ENCODE results near the gene SRI. TPM values are rescaled to one million over a fixed set of nuclear protein-coding genes. Genes with fewer than 3 reads are reported as not detected.
A peak's percentile ranks its signal among the peaks of the same experiment; 100 is the strongest.
"Not testable (repeated sequence)": the region's sequence is repeated elsewhere in the genome, so short reads cannot be mapped to it uniquely, and the experiment has no call there.

Gene SRI
- total RNA-seq (100 to 1,000 TPM; 172 to 175 TPM), polyA plus RNA-seq (ENCODE audit: insufficient read length in 2 of 2) (100 to 1,000 TPM; 286 to 320 TPM)
- long read RNA-seq, donor 1, transcript SRI-201 (8 exons, 2,010 nt) = major isoform, 151 of 371 reads
- long read RNA-seq, donor 1, transcript SRI-207 (6 exons, 1,024 nt) = minor isoform, 7 of 371 reads
- long read RNA-seq, donor 1, transcript SRI-206 (4 exons, 903 nt) = minor isoform, 68 of 371 reads
- long read RNA-seq, donor 1, partial matches to known transcripts = 137 of 371 reads
- long read RNA-seq, donor 1, other reads (novel, unspliced or antisense) = 8 of 371 reads
- long read RNA-seq, donor 2, transcript SRI-206 (4 exons, 903 nt) = minor isoform, 26 of 183 reads
- long read RNA-seq, donor 2, transcript SRI-201 (8 exons, 2,010 nt) = major isoform, 108 of 183 reads
- long read RNA-seq, donor 2, partial matches to known transcripts = 44 of 183 reads
- long read RNA-seq, donor 2, other reads (novel, unspliced or antisense) = 0 of 183 reads
- long read RNA-seq, donor 3, transcript SRI-201 (8 exons, 2,010 nt) = major isoform, 91 of 161 reads
- long read RNA-seq, donor 3, transcript SRI-206 (4 exons, 903 nt) = minor isoform, 36 of 161 reads
- long read RNA-seq, donor 3, partial matches to known transcripts = 31 of 161 reads
- long read RNA-seq, donor 3, other reads (novel, unspliced or antisense) = 0 of 161 reads
- long read RNA-seq, donor 4, transcript SRI-206 (4 exons, 903 nt) = minor isoform, 66 of 349 reads
- long read RNA-seq, donor 4, transcript SRI-201 (8 exons, 2,010 nt) = major isoform, 116 of 349 reads
- long read RNA-seq, donor 4, transcript SRI-207 (6 exons, 1,024 nt) = minor isoform, 13 of 349 reads
- long read RNA-seq, donor 4, partial matches to known transcripts = 153 of 349 reads
- long read RNA-seq, donor 4, other reads (novel, unspliced or antisense) = 0 of 349 reads

- peak within 1 kb of the TSS; percentile 85 for H3K4me3 ChIP-seq (ENCODE audit: low read depth, low read length)
- H3K27ac ChIP-seq (ENCODE audit: low read depth, low read length) = peak within 1 kb of the TSS; percentile 97
- H3K36me3 ChIP-seq (ENCODE audit: control insufficient read depth, insufficient read depth, low read length) = peaks cover 8% of the 10 kb centered on the region
- H3K9me3 ChIP-seq (ENCODE audit: control insufficient read depth, insufficient read depth, low read length) = no peaks in the 10 kb centered on the region
- WGBS (ENCODE audit: insufficient coverage) = under 1% methylated on average over 71 of the region's 75 CpGs
- peaks cover 6% of the 10 kb centered on the region for H3K4me1 ChIP-seq (ENCODE audit: control insufficient read depth, insufficient read depth, low read length)
- no peaks in the 10 kb centered on the region for H3K27me3 ChIP-seq (ENCODE audit: control insufficient read depth, insufficient read depth, low read length)
- peak; percentile 60 to 95 (median 82) for DNase-seq (ENCODE audit: low read depth in 4 of 6, low spot score in 6 of 6)
These were observed at the start of gene SRI for GRCh38 chr7:88219781-88220747. TSS of gene SRI (minus strand) at chr7:88220038. CDS start at chr7:88220026, 12 bp downstream.

- 76% methylated on average over 2 of the region's 3 CpGs for WGBS (ENCODE audit: insufficient coverage)
- Histone ChIP-seq H3K27me3 (ENCODE audit: control insufficient read depth, insufficient read depth, low read length) (no peaks in the 10 kb centered on the region), H3K4me3 (ENCODE audit: low read depth, low read length) (no peak overlapping the region), H3K36me3 (ENCODE audit: control insufficient read depth, insufficient read depth, low read length) (no peaks in the 10 kb centered on the region), H3K27ac (ENCODE audit: low read depth, low read length) (no peak overlapping the region), H3K9me3 (ENCODE audit: control insufficient read depth, insufficient read depth, low read length) (no peaks in the 10 kb centered on the region), H3K4me1 (ENCODE audit: control insufficient read depth, insufficient read depth, low read length) (no peaks in the 10 kb centered on the region)
- no peak for DNase-seq (ENCODE audit: low read depth in 4 of 6, low spot score in 6 of 6)
These were observed 49.7 kb upstream of the SRI start for GRCh38 chr7:88269586-88269985.

- Histone ChIP-seq H3K27me3 (ENCODE audit: control insufficient read depth, insufficient read depth, low read length) (no peaks in the 10 kb centered on the region), H3K4me3 (ENCODE audit: low read depth, low read length) (no peak overlapping the region), H3K4me1 (ENCODE audit: control insufficient read depth, insufficient read depth, low read length) (no peaks in the 10 kb centered on the region), H3K27ac (ENCODE audit: low read depth, low read length) (no peak overlapping the region), H3K9me3 (ENCODE audit: control insufficient read depth, insufficient read depth, low read length) (no peaks in the 10 kb centered on the region), H3K36me3 (ENCODE audit: control insufficient read depth, insufficient read depth, low read length) (no peaks in the 10 kb centered on the region)
- 86% methylated on average over 2 of the region's 2 CpGs for WGBS (ENCODE audit: insufficient coverage)
- no peak for DNase-seq (ENCODE audit: low read depth in 4 of 6, low spot score in 6 of 6)
These were observed 49.0 kb upstream of the SRI start for GRCh38 chr7:88268858-88269257.

- H3K4me3 ChIP-seq (ENCODE audit: low read depth, low read length) = no peak overlapping the region
- DNase-seq (ENCODE audit: low read depth in 4 of 6, low spot score in 6 of 6) = no peak
- no peaks in the 10 kb centered on the region for H3K9me3 ChIP-seq (ENCODE audit: control insufficient read depth, insufficient read depth, low read length)
- no peaks in the 10 kb centered on the region for H3K36me3 ChIP-seq (ENCODE audit: control insufficient read depth, insufficient read depth, low read length)
- no peak overlapping the region for H3K27ac ChIP-seq (ENCODE audit: low read depth, low read length)
- no peaks in the 10 kb centered on the region for H3K27me3 ChIP-seq (ENCODE audit: control insufficient read depth, insufficient read depth, low read length)
- H3K4me1 ChIP-seq (ENCODE audit: control insufficient read depth, insufficient read depth, low read length) = no peaks in the 10 kb centered on the region
- WGBS (ENCODE audit: insufficient coverage) = no CpG with 5 or more reads among the region's 2 CpGs
These were observed 48.2 kb upstream of the SRI start for GRCh38 chr7:88268051-88268450.

GRCh38 chr7:88267421-88267820 is 47.6 kb upstream of the SRI start:
- Histone ChIP-seq H3K4me1 (ENCODE audit: control insufficient read depth, insufficient read depth, low read length) (no peaks in the 10 kb centered on the region), H3K27me3 (ENCODE audit: control insufficient read depth, insufficient read depth, low read length) (no peaks in the 10 kb centered on the region), H3K4me3 (ENCODE audit: low read depth, low read length) (no peak overlapping the region), H3K27ac (ENCODE audit: low read depth, low read length) (no peak overlapping the region), H3K9me3 (ENCODE audit: control insufficient read depth, insufficient read depth, low read length) (no peaks in the 10 kb centered on the region), H3K36me3 (ENCODE audit: control insufficient read depth, insufficient read depth, low read length) (no peaks in the 10 kb centered on the region)
- no peak for DNase-seq (ENCODE audit: low read depth in 4 of 6, low spot score in 6 of 6)
- 97% methylated on average over 3 of the region's 4 CpGs for WGBS (ENCODE audit: insufficient coverage)

GRCh38 chr7:88264987-88265386 is 45.1 kb upstream of the SRI start:
- not testable (repeated sequence) for H3K27ac ChIP-seq (ENCODE audit: low read depth, low read length)

GRCh38 chr7:88262562-88262961 is 42.7 kb upstream of the SRI start:
- Histone ChIP-seq H3K9me3 (ENCODE audit: control insufficient read depth, insufficient read depth, low read length) (no peaks in the 10 kb centered on the region), H3K36me3 (ENCODE audit: control insufficient read depth, insufficient read depth, low read length) (no peaks in the 10 kb centered on the region), H3K27ac (ENCODE audit: low read depth, low read length) (no peak overlapping the region), H3K4me3 (ENCODE audit: low read depth, low read length) (no peak overlapping the region), H3K27me3 (ENCODE audit: control insufficient read depth, insufficient read depth, low read length) (no peaks in the 10 kb centered on the region), H3K4me1 (ENCODE audit: control insufficient read depth, insufficient read depth, low read length) (no peaks in the 10 kb centered on the region)
- 100% methylated on average over 3 of the region's 4 CpGs for whole genome bisulfite sequencing (ENCODE audit: insufficient coverage)
- no peak for DNase-seq (ENCODE audit: low read depth in 4 of 6, low spot score in 6 of 6)

More at GRCh38 chr7:88264987-88265386, 45.1 kb upstream of the SRI start:
- H3K36me3 ChIP-seq (ENCODE audit: control insufficient read depth, insufficient read depth, low read length); DNase-seq (ENCODE audit: low read depth in 4 of 6, low spot score in 6 of 6); H3K27me3 ChIP-seq (ENCODE audit: control insufficient read depth, insufficient read depth, low read length); H3K4me3 ChIP-seq (ENCODE audit: low read depth, low read length); H3K4me1 ChIP-seq (ENCODE audit: control insufficient read depth, insufficient read depth, low read length); H3K9me3 ChIP-seq (ENCODE audit: control insufficient read depth, insufficient read depth, low read length): not testable (repeated sequence)
- WGBS (ENCODE audit: insufficient coverage) = 93% methylated on average over 3 of the region's 3 CpGs

GRCh38 chr7:88260719-88261118 is 40.9 kb upstream of the SRI start:
- no peak overlapping the region for H3K4me3 ChIP-seq (ENCODE audit: low read depth, low read length)
- no CpG with 5 or more reads among the region's 1 CpG for WGBS (ENCODE audit: insufficient coverage)
- no peaks in the 10 kb centered on the region for H3K9me3 ChIP-seq (ENCODE audit: control insufficient read depth, insufficient read depth, low read length)
- no peaks in the 10 kb centered on the region for H3K36me3 ChIP-seq (ENCODE audit: control insufficient read depth, insufficient read depth, low read length)
- H3K27ac ChIP-seq (ENCODE audit: low read depth, low read length) = no peak overlapping the region
- H3K4me1 ChIP-seq (ENCODE audit: control insufficient read depth, insufficient read depth, low read length) = no peaks in the 10 kb centered on the region
- no peaks in the 10 kb centered on the region for H3K27me3 ChIP-seq (ENCODE audit: control insufficient read depth, insufficient read depth, low read length)
- DNase-seq (ENCODE audit: low read depth in 4 of 6, low spot score in 6 of 6) = no peak

All from spinal cord (tissue), 10 donors.